ENCODE results near the gene CDH26.

DNA sequence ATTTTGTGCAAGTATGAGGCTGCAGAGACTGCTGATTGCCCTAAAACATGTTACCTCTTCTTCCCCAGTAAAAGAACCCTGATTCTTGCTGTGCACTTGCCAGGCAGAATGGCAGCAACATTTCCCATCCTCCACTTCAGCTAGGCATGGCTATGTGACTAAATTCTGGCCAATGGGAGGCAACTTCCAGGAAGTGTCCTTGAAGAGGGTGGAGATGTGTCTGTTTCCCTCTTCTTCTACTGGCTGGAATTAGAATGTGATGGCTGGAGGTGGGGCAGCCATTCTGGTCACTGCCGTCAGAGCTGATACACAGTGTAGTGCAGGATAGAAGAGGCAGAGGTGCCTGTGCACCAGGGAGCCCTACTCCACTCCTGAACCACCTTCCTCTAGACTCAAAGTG lies 64.6 kb downstream of the CDH26 start:
- TF ChIP-seq GATA2 (IDR thresholded peaks at IDR 0.05; ENCODE audit: low read depth, low read length) (no peak), GATA3 (IDR thresholded peaks at IDR 0.05; ENCODE audit: low read depth, low read length) (no peak)

Data from SH-SY5Y (cell line).